Measurements from ENCODE around the gene DNAI4.
"Not testable (repeated sequence)": the region's sequence is repeated elsewhere in the genome, so short reads cannot be mapped to it uniquely, and the experiment has no call there.

Gene DNAI4

DNA sequence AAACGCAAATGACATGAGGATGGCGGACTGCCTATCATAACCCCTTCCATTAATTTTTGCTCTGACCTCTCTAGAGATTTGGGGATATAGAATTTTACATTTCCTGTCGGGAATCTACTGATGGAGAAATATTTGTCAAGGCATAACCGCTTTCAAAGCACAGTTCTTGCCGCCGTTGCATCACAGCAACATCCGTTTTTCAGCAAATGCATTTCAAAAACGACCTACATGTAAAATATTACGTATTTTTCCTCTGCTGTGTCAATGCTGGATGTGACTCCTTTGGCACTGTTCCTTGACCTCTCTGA lies 5.0 kb upstream of the DNAI4 start:
- no peak for DNase-seq (ENCODE audit: low spot score)

DNA sequence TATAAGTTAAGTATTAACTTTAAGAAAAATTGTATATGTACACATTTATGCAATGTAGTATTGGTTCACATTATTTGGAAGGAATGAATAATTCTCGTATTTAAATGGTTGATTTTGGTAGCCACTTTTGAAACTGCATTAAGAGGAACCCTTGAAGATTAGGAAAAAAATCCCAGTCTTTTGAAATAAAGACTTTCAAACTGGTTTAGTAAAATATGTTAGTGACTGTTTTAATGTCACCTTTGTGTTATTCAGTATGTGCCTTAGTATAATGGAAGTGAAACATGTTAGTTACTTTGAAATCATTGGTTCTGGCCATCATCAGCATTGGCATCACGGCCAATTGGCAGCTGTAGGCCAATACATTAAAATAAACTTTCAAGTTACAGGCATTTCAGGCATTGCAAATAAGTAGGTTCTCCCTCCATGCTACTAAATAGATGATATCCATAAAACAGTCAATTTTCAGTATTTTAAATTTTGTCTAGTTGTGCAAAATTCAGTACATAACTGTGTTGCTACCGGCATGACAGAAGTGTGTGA lies 4.6 kb upstream of the DNAI4 start:
- no peak for DNase-seq (ENCODE audit: low spot score)

- no peak for DNase-seq (ENCODE audit: low spot score)
These were observed 2.9 kb upstream of the DNAI4 start for GRCh38 chr1:66927528-66927927.

- no peak for DNase-seq (ENCODE audit: low spot score)
These were observed 1.3 kb upstream of the DNAI4 start for GRCh38 chr1:66925944-66926343.

- no peak for DNase-seq (ENCODE audit: low spot score)
These were observed 878 bp upstream of the DNAI4 start for GRCh38 chr1:66925558-66925910.

- DNase-seq (ENCODE audit: low spot score): no peak
These were observed 4.1 kb downstream of the DNAI4 start for GRCh38 chr1:66920543-66920942.

DNA sequence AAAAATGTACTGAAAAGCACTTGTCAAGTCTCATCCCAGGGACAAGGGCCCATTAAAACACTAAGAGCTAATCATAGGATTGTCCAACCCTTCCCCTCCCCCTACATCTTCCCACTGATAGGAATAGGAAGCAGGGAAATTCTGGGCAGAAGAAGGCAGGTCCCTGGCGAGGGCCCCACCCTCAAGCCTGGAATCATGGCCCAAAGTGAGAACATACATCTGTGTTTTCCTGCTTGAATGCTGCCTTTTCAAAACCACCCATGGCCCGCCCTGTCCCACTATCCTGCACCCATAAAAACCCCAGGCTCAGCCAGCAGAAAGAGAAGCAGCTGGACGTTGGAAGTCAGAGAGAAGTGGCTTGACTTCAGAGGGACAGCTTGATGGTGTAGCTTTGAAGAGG lies 4.8 kb downstream of the DNAI4 start:
- no peak for DNase-seq (ENCODE audit: low spot score)

- no peak for DNase-seq (ENCODE audit: low spot score)
These were observed 5.6 kb downstream of the DNAI4 start for GRCh38 chr1:66919063-66919462.

DNA sequence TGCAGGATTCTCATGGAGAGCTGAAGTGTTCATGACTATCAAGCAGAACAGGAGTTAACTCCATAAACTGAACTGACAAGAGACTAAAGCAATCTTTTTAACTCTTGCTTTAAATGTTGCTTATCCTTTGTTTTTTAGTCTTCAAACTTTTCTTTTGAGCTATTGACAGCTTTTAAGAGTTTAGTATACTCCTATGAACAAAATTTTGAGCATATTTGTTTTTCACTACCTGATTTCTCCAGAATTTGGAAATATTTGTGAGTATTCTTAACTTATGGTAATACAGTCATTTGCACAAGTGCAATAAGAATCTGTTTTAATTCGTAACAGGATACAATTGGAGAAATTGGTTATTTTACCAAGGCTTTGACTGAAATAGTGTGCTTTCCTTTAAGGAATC lies 7.2 kb downstream of the DNAI4 start:
- DNase-seq (ENCODE audit: low spot score): no peak

- no peak for DNase-seq (ENCODE audit: low spot score)
These were observed 8.3 kb downstream of the DNAI4 start for GRCh38 chr1:66916320-66916719.

- not testable (repeated sequence) for DNase-seq (ENCODE audit: low spot score)
These were observed 9.5 kb downstream of the DNAI4 start for GRCh38 chr1:66915203-66915602.

- DNase-seq (ENCODE audit: low spot score): no peak
These were observed 30.9 kb downstream of the DNAI4 start for GRCh38 chr1:66893712-66894111.

GRCh38 chr1:66890621-66891020 lies 34.0 kb downstream of the DNAI4 start:
- no peak for DNase-seq (ENCODE audit: low spot score)

DNA sequence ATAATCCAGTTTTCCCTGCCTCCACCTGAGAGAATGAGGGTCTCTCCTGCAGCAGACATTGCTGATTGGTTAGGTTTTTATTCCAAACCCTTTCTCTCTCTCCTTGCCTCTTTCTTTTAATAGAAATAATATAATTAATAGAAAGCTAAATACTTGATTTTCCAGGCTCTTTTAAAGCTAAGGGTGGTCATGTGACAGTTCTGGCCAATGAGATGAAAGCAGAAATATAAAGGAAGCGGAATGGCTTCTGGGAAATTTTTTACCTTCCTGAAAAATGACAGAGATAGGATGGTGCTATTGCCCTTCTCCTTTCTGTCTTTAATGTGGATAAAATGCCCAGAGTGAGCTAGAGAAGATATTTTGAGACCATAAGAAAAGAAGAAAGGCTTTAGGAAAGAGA lies 35.6 kb downstream of the DNAI4 start:
- no peak for DNase-seq (ENCODE audit: low spot score)

DNA sequence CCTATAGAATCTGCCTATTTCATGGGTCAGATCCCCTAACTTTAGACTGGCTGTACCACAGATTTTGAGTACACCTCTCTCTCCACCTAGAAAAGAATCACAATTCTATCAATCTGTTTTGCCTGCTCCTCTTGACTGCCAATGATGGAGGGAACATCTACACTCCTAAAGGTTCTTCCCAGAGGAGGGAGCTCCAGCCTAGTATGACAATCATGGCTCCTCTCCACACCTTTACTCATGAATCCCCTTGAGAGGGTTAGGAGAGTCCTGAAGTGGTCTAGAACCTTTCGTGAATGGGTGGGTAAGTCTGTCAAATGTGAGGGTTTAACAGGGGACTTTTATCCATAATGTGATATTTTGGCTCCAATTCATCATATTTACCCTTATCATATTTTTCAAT lies 48.0 kb downstream of the DNAI4 start:
- no peak for DNase-seq (ENCODE audit: low spot score)

GRCh38 chr1:66873111-66873510 lies 51.5 kb downstream of the DNAI4 start:
- no peak for DNase-seq (ENCODE audit: low spot score)

DNA sequence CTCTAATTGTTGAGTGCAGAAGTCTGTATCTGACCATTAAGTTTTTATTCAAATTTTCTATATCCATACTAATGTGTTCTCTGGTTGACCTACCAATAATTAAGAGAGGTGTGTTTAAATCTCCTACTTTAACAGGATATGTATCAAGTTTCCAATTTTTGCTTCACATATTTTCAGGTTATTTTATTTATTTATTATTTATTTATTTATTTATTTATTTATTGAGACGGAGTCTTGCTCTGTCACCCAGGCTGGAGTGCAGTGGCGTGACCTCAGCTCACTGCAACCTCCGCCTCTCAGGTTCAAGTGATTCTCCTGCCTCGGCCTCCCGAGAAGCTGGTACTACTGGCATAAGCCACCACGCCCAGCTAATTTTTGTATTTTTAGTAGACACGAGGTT lies 52.6 kb downstream of the DNAI4 start:
- DNase-seq (ENCODE audit: low spot score): not testable (repeated sequence)

DNA sequence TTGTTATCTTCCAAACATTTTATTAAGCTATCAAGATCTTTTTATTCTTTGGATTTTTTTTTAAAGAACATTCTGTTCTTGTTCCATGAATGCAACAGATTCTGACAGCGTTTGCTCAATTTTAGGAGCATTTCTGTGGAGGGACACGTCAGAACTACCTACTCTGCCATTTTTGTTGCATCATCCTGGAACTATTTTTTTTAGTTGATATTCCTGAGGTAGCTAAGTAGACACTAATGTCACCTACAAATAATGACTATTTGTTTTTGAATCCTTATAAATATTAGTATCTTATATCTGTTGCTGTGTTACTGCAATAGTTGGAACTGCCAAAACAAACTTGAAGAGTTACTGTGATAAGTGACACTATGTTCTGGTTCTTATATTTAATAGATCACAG lies 57.2 kb downstream of the DNAI4 start:
- DNase-seq (ENCODE audit: low spot score): no peak

GRCh38 chr1:66860529-66860928 lies 64.1 kb downstream of the DNAI4 start:
- DNase-seq (ENCODE audit: low spot score): no peak

GRCh38 chr1:66853379-66853778 lies 71.3 kb downstream of the DNAI4 start:
- DNase-seq (ENCODE audit: low spot score): no peak

- no peak for DNase-seq (ENCODE audit: low spot score)
These were observed 71.8 kb downstream of the DNAI4 start for GRCh38 chr1:66852870-66853269.

GRCh38 chr1:66850989-66851388 lies 73.7 kb downstream of the DNAI4 start:
- no peak for DNase-seq (ENCODE audit: low spot score)

DNA sequence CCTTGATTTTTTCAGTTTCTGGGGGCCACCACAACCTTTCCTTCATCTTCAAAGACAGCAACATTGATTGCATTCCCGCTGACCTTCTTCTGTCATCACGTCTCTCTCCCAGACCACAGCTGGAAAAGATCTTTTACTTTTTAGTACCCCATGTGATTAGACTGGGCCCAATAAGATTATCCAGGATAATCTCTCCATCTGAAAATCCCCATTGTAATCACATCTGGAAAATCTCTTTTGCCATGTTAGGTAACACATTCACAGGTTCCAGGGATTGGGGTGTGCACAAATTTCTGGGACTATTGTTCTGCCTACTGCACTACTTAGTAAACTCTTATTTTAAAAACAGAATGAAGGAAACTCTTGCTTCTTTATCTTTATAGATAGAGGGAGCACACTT lies 76.5 kb downstream of the DNAI4 start:
- no peak for DNase-seq (ENCODE audit: low spot score)

DNA sequence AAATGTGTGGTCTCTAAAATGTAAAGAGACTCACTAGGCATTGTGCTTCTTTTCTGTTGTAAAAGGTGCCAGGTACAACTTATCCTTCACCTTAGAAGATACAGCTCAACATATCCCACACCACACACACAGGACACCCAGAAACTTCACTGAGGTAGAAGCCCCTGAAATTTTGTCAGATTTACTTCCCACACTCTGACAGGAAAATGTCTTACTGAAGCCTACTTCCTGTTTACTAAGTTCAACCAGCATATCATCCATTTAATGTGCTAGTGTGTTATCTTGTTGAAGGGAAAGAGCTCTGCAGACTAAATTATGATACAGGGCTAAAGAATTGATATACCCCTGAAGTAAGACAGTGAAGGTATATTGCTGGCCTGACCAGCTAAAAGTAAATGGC lies 83.7 kb downstream of the DNAI4 start:
- no peak for DNase-seq (ENCODE audit: low spot score)

- no peak for DNase-seq (ENCODE audit: low spot score)
These were observed 89.7 kb downstream of the DNAI4 start for GRCh38 chr1:66834926-66835325.

All from iPS-NIHi11 (cell line).